GM12878 (cell line): ENCODE data around the gene GNAO1. TPM values are rescaled to one million over a fixed set of nuclear protein-coding genes. Genes with fewer than 3 reads are reported as not detected.

ENCODE experiments used
- ATAC-seq: fragments of 200-7000 bp; cut with Tn5 transposase; 3 replicates; pipeline ENCODE4 v1.9.1; 2020; ENCODE audit warnings: mild to moderate bottlenecking, moderate library complexity
- BruUV-seq: library from RNA; stranded (reverse); fragments of 400-500 nt; replicated peaks from 2 replicates; lab custom pipeline; 2021; lab: Mats Ljungman, UMichigan
- CTCF ChIA-PET: fragments of 300-600 bp; sonication (Branson Sonifier 250); formaldehyde crosslinking; extraction: SDS; loops from one replicate; lab custom pipeline; 2021; ENCODE audit warnings: inconsistent platforms; lab: Yijun Ruan, JAX
- POLR2A ChIA-PET: fragments of 350-600 bp; formaldehyde crosslinking; extraction: SDS; loops from one replicate; lab custom pipeline; 2021; ENCODE audit warnings: inconsistent platforms; lab: Charles Lee
- RAD21 ChIA-PET: fragments of 300-600 bp; sonication (Branson Sonifier 250); formaldehyde crosslinking; loops from one replicate; lab custom pipeline; 2023; ENCODE audit warnings: antibody characterized with exemption; ENCODE audit not compliant: unreplicated experiment; lab: Charles Lee
- SMC1A ChIA-PET: fragments of 300-600 bp; sonication (Branson Sonifier 250); formaldehyde crosslinking; loops from one replicate; lab custom pipeline; 2023; ENCODE audit not compliant: unreplicated experiment, uncharacterized antibody; lab: Charles Lee
- DNase-seq: peaks from one replicate; pipeline ENCODE4 v3.0.0-alpha.2; 2011; ENCODE audit warnings: low read depth, low spot score
- FAIRE-seq: peaks from 3 replicates; lab custom pipeline; 2011; peaks lifted over from hg19 to GRCh38; lab: Jason Lieb, UNC
- H2AFZ ChIP-seq: 2 replicates; pipeline ENCODE4 v1.6.0; 2011; ENCODE audit warnings: low read depth, low read length, control low read depth; ENCODE audit not compliant: control insufficient read depth
- H3K27ac ChIP-seq: 2 replicates; pipeline ENCODE4 v1.5.1; 2011; ENCODE audit warnings: control low read depth; ENCODE audit not compliant: control insufficient read depth, insufficient read depth
- H3K27me3 ChIP-seq, 2 experiments: replicated peaks in 1 of 2; 2 replicates each; pipeline versions ENCODE4 v1.6.0 to v1.6.1; 2011; ENCODE audit warnings: low read length in 1 of 2; ENCODE audit not compliant: control insufficient read depth in 2 of 2, insufficient read depth in 2 of 2
- H3K36me3 ChIP-seq, 2 experiments: 2 replicates each; pipeline ENCODE4 v1.5.1; 2011; ENCODE audit warnings: low read length in 1 of 2; ENCODE audit not compliant: control insufficient read depth in 2 of 2, insufficient read depth in 2 of 2
- H3K4me1 ChIP-seq: 2 replicates; pipeline ENCODE4 v1.6.1; 2011; ENCODE audit warnings: mild to moderate bottlenecking, low read length, moderate library complexity, mixed read lengths; ENCODE audit not compliant: control insufficient read depth, insufficient read depth
- H3K4me2 ChIP-seq: 2 replicates; pipeline ENCODE4 v1.6.0; 2011; ENCODE audit warnings: control low read depth; ENCODE audit not compliant: control insufficient read depth, insufficient read depth
- H3K4me3 ChIP-seq: fragments of 200-600 bp; sonication (generic); 2 replicates; pipeline ENCODE4 v1.5.1; 2016
- H3K79me2 ChIP-seq: 2 replicates; pipeline ENCODE4 v1.6.0; 2011; ENCODE audit warnings: low read length; ENCODE audit not compliant: control insufficient read depth, insufficient read depth
- H3K9ac ChIP-seq: 2 replicates; pipeline ENCODE4 v1.8.0; 2011; ENCODE audit warnings: low read length, control low read depth, mixed read lengths; ENCODE audit not compliant: control insufficient read depth, insufficient read depth
- H3K9me3 ChIP-seq: replicated peaks from 3 replicates; pipeline ENCODE4 v1.5.1; 2011; ENCODE audit warnings: mild to moderate bottlenecking, low read length; ENCODE audit not compliant: control insufficient read depth, insufficient read depth
- H4K20me1 ChIP-seq: 2 replicates; pipeline ENCODE4 v1.6.0; 2011; ENCODE audit not compliant: control insufficient read depth, insufficient read depth
- E4F1 ChIP-seq: fragments of 450-650 bp; IDR thresholded peaks from 2 replicates; pipeline ENCODE4 v1.6.1; 2018; ENCODE audit warnings: borderline replicate concordance, mild to moderate bottlenecking; ENCODE audit not compliant: partially characterized antibody
- IRF3 ChIP-seq: fragments of 450-650 bp; IDR thresholded peaks from 2 replicates; pipeline ENCODE4 v1.6.1; 2014; ENCODE audit warnings: mild to moderate bottlenecking
- PAX5 ChIP-seq: IDR thresholded peaks from 2 replicates; pipeline ENCODE4 v1.6.1; 2011; ENCODE audit warnings: low read depth, low read length, borderline replicate concordance
- POLR2AphosphoS5 ChIP-seq: IDR thresholded peaks from 2 replicates; pipeline ENCODE4 v1.6.1; 2011; ENCODE audit warnings: mild to moderate bottlenecking, low read length, inconsistent platforms
- SMAD1 ChIP-seq: fragments of 450-650 bp; IDR thresholded peaks from 2 replicates; pipeline ENCODE4 v1.6.1; 2018; ENCODE audit warnings: mild to moderate bottlenecking, low read depth; ENCODE audit not compliant: partially characterized antibody
- ZNF24 ChIP-seq: fragments of 450-650 bp; IDR thresholded peaks from 2 replicates; pipeline ENCODE4 v1.6.1; 2017; ENCODE audit warnings: antibody characterized with exemption, mild to moderate bottlenecking
- WGBS: methylation state at CpG from one replicate; pipeline ENCODE4 v1.1.6; 2016; ENCODE audit warnings: low lambda C conversion rate; ENCODE audit not compliant: insufficient replicate concordance, insufficient coverage; ENCODE audit errors: missing lambda C conversion rate; 5-methylcytosine and 5-hydroxymethylcytosine counted together
- in situ Hi-C: fragments of 300-500 bp; cut with MboI; formaldehyde crosslinking; loops from 9 replicates; pipeline ENCODE4 v1.14.3; 2018; ENCODE audit warnings: mixed read lengths
- intact Hi-C: fragments of 100-400 bp; cut with micrococcal nuclease; formaldehyde crosslinking; loops from one replicate; pipeline ENCODE4 v1.14.2; 2022; ENCODE audit not compliant: unreplicated experiment
- polyA plus RNA-seq, 11 experiments: library from polyadenylated mRNA; depleted of rRNA in 4 of 11; unstranded in 6 of 11; stranded (reverse) in 5 of 11; fragments of >200 nt; fragmentation: Nextera tagmentation in 4 of 11; fragmentation: Illumina TruSeq in 1 of 11; extraction: Ambion mirVana in 4 of 11; extraction: Trizol in 1 of 11; gene quantifications; 1 replicate in 1 of 11; 2 replicates in 10 of 11; pipeline versions ENCODE4 v1.2.1 to v1.2.3, GENCODE V29; 2011 to 2016; ENCODE audit warnings: inconsistent platforms in 2 of 11, missing spikeins in 2 of 11, low read depth in 1 of 11
- total RNA-seq, 4 experiments: library from RNA; depleted of rRNA in 3 of 4; stranded (reverse); fragments of >200 nt in 3 of 4; fragmentation: Illumina TruSeq in 1 of 4; extraction: Trizol in 1 of 4; gene quantifications; 2 replicates each; pipeline versions ENCODE4 v1.2.1 to v1.2.3, GENCODE V29; 2013 to 2021

GNAO1 gene
- total and polyA plus RNA-seq, 10 of the 15 experiments (the other 5 are each of a cell fraction or from before 2014, with no cell fraction given), result 0.05 to 0.28 (median 0.14) TPM; not detected in 6

- FAIRE-seq, result no peak
- CTCF ChIA-PET, result no interaction called here
Observed at GRCh38 chr16:56212144-56212543, 20.9 kb downstream of the GNAO1 start.

More at GRCh38 chr16:56212144-56212543, 20.9 kb downstream of the GNAO1 start:
- no peak overlapping the region for H3K27ac ChIP-seq
- no peak overlapping the region for H2AFZ ChIP-seq
- no TSS peak for BruUV-seq
- 65% methylated on average over 6 of the region's 6 CpGs for WGBS
- H3K4me1 ChIP-seq, result no peaks in the 10 kb centered on the region
- H3K4me2 ChIP-seq, result no peak overlapping the region
- DNase-seq, result no peak
- peaks cover 0 to 1% of the 10 kb centered on the region in 2 experiments; a peak in 2 of 4 replicates for H3K27me3 ChIP-seq
- H4K20me1 ChIP-seq, result no peaks in the 10 kb centered on the region
- H3K79me2 ChIP-seq, result no peaks in the 10 kb centered on the region
- in situ Hi-C loops, result no loop called here
- H3K9ac ChIP-seq, result no peak overlapping the region
- TF ChIP-seq POLR2AphosphoS5 (no peak), PAX5 (no peak), ZNF24 (no peak), E4F1 (no peak), SMAD1 (no peak), IRF3 (no peak)
- no peak overlapping the region for H3K4me3 ChIP-seq
- ChIA-PET SMC1A (no interaction called here), RAD21 (no interaction called here), POLR2A (no interaction called here)
- H3K36me3 ChIP-seq, result no peaks in the 10 kb centered on the region
- no peaks in the 10 kb centered on the region; the same call in 2 of the 3 replicates for H3K9me3 ChIP-seq
- ATAC-seq, result no peak
- intact Hi-C loops, result no loop called here
